Stimulated activated naive CD8-positive, alpha-beta T cell treated with anti-CD3 and anti-CD28 coated beads, Interleukin-15, Interleukin-2, amounts not matched to agents 100 U/mL and 50 U/mL, for 24 hours (primary cell): Measurements from ENCODE around the gene KCNQ4.

Source experiments
- ATAC-seq: fragments of 150-1000 bp; cut with Tn5 transposase; one replicate; pipeline ENCODE4 v1.10.0; 2021
- DNase-seq: peaks from one replicate; pipeline ENCODE4 v3.0.0; 2021

KCNQ4 gene

DNA sequence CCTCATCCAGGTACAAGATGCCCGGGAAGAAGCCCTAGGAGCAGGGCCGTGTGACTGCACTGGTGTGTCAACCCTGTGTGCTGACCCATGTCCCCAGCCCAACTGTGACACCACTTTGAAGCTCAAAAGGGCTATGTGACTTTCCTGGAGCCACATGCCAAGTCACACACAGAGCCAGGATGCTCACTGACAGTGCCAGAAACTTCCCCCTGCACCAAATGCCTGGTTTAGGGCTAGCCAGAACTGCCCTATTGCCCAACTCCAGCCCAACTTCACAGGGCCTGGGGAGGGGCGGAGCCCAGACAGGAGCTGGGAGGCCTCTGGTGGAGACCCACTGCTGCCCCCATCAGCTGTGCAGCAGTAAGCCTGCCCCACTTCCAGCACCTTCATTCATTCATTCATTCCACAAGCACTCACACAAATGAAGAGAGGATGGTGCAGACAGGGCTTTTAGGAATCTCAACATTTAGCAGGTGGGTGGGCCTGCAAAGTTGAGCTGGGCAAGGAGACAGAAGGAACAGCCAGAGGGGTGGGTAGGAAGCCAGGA lies 36.7 kb downstream of the KCNQ4 start:
- DNase-seq (no peak), ATAC-seq (no peak)

DNA sequence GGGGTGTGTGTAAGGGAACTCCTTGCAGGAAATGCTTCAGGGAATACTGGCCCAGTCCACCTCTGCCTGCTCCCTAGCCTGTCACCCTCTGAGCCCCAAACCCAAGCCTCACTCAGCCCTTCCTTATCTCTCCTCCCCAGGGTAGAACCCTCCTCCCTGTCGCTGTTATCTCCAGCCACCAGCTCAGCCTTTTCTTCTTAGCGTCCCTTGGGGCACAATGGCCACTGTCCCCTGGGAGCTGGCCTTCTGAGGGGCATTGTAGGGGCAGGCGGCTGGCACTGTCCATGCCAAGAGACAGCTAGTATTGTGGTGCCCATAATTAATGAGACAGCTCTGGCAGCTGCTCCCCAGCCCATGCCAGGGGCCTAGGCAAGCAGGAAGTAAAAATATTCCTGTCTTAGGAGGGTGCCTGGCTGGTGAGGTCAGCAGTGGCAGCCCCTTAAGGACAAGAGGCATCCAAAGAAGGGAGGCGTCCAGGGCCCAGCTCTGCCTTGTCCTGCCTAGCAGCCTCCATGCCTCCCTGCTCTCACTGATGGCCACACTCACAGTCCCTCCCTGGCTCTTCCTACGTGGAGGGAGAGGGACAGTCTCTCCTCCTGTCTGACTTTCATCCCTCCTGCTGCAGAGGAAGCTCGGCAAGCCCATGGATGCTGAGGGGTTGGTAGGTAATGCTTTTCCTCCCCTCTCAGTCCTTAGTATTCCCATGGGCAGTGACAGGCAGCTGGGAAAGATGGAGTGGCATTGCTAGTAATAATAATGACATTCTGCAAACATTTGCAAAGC lies 37.5 kb downstream of the KCNQ4 start:
- no peak for ATAC-seq

DNA sequence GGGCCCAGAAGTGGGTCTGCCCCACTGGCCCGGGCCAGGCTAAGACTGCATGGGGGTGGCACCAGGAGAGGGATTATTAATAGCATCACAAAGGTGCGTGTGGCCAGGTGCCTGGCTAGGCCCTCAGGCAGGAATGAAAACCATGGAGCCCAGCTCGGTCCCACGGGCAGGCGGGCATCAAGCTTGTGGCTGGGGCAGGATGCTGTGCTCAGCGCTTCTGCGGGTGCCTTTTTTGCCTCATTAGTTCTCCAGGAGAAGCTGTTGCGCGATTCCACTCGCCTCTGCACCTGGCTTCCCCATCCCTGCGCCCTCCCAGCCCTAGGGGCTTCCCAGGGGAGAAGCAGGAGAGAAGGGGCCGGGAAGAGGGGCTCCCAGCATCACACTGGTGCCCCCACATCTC lies 39.3 kb downstream of the KCNQ4 start:
- no peak for DNase-seq
- no peak for ATAC-seq

More for the DNA sequence above, 37.5 kb downstream of the KCNQ4 start:
- DNase-seq = no peak

DNA sequence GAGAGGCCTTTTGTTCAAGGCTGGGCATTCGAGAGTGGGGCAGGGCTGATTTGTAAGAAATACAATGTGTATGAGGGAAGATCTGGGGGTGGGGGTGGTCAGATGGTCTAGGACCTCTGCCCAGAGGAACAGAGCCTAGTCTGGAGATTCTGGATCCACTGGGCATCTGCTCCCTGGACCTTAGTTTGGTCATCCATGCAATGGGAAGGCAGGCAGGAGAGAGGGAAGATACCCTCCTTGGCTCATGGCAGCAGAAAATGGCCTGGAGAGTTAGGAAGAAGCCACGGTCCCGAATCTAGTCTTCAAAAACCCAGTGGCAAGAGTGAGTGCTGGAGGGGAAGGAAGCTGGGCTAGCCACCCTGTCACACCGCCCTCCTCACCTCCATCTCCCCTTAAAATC lies 39.8 kb downstream of the KCNQ4 start:
- DNase-seq = no peak
- no peak for ATAC-seq

DNA sequence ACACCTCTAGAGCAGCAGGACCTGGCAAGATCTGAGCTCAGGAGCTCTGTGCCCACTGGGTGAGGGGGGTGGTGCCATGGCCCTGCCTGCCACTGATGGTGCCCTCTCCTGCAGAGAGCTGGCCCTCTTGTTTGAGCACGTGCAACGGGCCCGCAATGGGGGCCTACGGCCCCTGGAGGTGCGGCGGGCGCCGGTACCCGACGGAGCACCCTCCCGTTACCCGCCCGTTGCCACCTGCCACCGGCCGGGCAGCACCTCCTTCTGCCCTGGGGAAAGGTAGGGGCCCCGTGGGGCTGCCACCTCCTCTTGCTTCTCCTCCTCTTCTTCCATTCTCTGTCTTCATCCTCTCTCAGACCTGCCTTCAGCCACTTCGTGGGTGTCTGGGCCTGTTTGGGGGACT lies 40.4 kb downstream of the KCNQ4 start:
- ATAC-seq = no peak
- no peak for DNase-seq

DNA sequence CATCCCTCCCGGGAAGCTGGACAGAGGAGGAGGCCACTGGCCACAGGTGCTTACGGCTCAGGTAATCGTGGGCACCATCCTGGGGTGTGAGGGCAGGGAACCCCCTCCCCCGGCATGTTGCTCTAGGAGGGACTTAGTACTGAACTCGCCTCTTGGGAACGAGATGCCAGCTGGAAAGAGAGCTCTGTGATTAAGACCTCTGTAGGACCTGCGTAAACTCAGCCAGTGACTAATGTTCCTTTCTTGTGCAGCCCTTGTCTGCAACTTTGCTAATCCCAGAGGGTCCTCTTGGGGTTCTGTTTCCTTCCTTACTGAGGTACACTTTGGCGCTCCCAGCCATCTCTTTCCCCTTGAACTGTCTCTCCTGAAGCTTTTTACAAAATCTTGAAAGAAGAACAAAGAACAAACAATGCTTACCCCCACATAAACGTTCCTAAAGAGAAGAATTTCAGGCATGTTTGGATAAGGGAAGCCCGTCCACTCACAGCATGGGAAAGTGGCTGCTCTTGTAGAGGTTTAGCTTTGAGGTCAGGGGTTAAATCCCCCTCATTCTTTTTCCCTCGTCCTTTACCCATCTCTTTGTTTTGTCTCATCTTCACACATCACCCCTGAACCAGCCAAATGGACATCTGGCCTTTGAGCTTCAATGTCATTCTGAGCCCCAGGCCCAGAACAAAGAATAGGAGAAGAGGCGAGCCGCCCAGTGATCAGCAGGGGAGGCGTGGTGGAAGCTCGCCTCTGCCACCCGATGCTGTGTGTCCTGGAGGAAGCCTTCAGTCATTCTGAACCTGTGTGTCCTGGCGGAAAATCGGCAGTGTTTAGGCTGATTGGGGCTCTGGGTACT lies 41.2 kb downstream of the KCNQ4 start:
- ATAC-seq = no peak
- DNase-seq = no peak

DNA sequence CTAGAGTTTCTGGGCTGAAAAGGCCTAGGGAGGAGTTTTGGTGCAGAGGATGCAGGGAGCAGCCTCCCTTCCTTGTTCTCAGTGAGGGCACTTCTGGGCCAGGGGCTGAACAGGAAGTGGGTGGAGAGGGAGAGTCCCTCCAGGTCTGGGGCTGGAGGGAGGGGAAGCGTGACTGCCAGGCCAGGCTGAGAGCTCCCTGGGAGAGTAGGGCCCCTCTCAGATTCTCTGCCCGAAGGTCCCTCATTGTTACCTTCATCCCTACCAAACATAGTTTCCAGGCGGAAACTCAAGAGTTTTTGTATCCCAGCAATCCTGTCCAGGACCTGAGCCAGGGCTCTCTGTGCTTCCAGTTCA lies 41.8 kb downstream of the KCNQ4 start:
- ATAC-seq (no peak), DNase-seq (peak; percentile 33)

DNA sequence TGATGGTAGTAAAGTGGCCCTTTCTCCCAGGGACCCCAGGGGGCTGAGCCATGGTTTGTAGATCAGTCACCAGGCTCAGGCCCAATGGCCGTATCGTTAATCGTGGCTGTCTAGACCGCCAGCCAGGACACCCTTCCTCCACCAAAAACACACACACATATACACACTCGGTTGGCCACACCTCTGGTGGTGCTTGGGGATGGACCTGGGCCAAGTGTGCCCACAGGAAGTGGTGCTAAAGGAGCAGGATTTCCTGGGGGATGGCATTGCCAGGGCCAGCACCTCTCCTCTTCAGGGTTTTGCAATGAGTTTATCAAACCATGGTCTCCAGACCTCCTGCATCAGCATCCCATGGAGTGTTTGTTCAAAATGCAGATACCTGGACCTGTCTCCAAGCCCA lies 42.4 kb downstream of the KCNQ4 start:
- no peak for ATAC-seq
- no peak for DNase-seq

DNA sequence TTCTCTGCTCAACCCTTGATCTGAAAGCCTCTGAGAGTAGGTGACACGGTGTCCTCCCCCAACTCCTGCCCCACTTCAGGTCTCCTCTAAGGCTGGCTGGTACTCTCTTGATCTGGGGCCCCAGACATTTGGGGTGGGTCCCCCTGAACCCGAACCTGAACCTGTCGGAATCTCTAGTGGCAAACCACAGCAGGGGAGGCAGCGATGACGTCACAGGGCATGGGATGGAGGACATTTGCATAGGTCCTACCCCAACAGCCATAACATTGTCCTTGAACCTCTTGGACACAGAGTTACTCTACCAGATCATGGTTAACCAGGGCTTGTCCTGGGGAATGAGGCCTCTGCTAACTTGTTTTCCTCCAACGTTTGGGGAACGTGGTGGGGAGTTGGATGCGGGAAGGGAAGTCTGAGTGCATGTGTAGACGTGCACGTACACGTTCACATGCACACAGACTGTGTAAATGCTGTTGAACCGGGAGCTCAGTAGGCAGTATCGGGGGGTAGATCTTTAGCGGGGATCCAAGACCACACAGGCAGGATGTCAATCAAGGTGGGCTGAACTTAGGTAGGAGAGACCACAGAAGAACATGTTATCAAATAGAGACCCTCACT lies 46.2 kb downstream of the KCNQ4 start:
- DNase-seq (no peak), ATAC-seq (no peak)

DNA sequence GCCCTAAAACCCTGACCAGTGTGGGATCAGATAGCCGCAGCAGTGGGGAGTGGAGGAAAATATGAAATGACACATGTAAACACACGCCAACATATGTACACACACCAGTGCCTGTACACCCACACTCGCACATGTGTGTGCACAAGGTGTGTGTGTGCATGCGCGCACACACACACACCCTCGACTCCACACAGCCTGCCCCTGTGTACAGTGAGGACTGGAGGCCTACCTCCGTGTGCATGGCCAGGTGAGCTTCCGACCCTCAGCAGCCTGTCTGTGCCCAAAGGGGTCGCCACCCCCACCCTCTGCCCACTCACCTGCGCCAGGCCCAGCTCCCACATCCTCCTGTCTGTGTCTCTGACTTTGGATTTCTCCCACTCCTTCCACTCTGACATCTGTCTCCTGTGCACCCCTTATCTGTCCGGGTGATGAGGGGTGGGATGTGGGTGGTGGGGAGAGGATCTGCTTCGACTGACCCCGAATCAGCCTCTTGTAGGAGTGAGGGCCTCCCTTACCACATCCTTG lies 46.9 kb downstream of the KCNQ4 start:
- ATAC-seq (no peak), DNase-seq (no peak)

DNA sequence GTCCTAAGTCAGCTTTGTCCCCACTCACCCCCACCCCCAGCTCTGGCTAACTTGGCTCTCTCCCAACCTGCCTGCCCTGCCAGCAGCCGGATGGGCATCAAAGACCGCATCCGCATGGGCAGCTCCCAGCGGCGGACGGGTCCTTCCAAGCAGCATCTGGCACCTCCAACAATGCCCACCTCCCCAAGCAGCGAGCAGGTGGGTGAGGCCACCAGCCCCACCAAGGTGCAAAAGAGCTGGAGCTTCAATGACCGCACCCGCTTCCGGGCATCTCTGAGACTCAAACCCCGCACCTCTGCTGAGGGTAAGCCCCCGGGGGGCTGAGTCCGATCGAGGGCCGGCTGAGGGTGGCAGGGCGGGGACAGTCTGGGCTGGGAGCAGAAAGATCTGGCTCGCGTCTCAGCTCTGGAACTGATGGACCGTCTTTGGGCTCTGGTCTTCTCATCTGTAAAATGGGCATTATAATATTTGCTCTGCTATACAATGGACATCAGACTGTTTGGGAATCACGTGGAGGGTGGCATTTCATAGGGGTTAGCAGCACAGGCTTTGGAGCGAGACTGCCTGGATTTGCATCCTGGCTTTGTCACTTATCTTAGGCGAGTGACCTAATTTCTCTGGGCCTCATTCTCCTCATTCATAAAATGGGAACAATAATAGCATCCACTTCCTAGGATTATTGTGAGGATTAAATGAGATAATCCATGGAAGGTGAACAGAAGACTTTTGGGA lies 47.6 kb downstream of the KCNQ4 start:
- no peak for ATAC-seq

DNA sequence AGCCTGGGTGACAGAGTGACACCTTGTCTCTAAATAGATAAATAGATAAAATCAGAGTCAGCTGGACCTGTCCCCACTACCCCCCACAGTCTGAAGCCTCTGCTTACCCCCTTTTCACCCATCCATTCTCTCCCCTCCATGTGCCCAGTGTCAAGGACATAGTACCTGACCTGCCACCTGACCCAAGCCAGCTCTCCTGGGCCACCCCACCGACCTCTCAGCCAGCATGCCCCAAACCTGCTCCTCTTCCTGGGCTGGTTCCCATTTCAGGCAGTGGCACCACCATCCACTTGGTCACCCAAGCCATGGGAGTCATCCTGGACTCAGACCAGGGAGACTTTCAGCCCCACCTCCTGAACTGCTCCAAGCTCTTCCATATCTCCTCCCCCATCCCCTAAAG lies 50.4 kb downstream of the KCNQ4 start:
- ATAC-seq (no peak), DNase-seq (no peak)

More for the DNA sequence above, 47.6 kb downstream of the KCNQ4 start:
- DNase-seq = no peak

DNA sequence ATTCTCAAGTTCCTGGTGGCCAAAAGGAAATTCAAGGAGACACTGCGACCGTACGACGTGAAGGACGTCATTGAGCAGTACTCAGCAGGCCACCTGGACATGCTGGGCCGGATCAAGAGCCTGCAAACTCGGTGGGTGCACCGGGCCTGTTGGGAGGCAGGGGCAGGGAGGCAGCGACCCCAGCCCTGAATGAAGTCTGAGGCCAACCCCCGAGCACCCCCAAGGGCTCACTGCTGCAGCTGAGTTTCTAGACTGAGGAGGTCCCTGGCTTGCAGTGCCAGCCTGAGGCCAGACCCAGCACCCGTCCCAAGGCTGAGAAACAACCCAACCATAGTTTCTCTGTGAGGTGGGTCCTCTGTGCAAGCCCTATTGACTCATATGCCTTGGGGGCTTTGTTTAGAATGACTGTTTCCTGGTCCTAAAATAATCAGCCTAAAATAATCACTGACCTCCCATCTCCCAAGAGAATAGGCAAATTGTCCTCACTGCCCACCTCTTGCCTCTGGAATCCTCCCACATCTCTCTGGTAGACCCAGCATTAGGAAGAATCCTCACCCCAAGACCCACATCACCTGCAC lies 51.5 kb downstream of the KCNQ4 start:
- no peak for DNase-seq
- no peak for ATAC-seq

DNA sequence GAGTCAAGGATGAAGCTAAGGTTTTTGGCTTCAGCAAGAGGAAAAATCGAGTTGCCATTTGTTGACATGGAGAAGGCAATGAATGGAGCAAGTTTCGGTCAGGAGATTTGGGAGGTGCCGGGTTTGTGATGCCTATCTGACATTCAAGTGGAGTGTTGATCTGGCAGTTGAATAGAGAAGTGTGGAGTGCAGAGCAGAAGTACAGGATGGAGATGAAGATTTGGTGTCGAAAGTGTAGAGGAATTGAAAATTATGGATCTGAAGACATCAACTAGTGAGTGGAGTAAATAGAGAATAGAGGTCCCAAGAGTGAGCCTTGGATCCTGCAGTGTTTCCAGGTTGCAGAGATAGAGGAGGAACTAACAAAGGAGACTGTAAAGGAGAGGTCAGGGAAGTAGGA lies 52.7 kb downstream of the KCNQ4 start:
- no peak for ATAC-seq
- DNase-seq = no peak

DNA sequence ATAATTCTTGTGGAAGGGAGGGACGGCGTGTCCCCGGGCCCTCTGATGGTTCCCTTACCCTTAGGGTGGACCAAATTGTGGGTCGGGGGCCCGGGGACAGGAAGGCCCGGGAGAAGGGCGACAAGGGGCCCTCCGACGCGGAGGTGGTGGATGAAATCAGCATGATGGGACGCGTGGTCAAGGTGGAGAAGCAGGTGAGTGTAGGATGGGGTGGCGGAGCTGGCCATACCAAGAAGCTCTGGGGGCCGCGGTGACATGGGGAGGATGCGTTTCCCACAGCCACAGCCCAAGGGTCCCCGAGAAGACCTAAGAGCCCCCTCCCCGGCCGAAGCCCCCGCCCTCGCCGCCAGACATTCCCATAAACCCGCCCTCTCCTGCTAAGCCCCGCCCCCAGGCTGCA lies 54.0 kb downstream of the KCNQ4 start:
- no peak for DNase-seq
- ATAC-seq = no peak

DNA sequence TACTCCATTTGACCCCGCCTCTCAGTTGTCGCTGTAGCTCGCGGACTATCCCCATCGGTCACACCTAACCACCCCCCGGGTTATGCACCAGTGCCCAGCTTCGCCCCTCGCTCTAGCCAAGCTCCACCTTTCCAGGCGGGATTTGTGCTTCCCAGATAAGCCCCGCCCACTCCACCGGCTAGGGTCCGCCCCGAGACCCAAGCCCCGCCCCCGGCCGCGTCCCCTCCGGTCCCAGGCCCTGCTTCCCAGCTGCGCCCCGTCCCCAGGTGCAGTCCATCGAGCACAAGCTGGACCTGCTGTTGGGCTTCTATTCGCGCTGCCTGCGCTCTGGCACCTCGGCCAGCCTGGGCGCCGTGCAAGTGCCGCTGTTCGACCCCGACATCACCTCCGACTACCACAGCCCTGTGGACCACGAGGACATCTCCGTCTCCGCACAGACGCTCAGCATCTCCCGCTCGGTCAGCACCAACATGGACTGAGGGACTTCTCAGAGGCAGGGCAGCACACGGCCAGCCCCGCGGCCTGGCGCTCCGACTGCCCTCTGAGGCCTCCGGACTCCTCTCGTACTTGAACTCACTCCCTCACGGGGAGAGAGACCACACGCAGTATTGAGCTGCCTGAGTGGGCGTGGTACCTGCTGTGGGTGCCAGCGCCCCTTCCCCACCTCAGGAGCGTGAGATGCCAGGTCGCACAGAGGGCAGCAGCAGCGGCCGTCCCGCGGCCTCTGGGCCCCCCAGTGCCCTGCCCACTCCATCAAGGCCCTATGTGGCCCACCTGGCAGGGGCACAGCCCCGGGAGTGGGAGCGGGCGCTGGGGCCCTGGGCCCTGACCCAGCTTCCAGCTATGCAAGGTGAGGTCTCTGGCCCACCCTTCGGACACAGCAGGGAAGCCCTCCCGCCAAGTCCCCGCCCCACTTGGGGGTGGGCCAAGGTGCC lies 54.7 kb downstream of the KCNQ4 start:
- DNase-seq (no peak), ATAC-seq (no peak)

DNA sequence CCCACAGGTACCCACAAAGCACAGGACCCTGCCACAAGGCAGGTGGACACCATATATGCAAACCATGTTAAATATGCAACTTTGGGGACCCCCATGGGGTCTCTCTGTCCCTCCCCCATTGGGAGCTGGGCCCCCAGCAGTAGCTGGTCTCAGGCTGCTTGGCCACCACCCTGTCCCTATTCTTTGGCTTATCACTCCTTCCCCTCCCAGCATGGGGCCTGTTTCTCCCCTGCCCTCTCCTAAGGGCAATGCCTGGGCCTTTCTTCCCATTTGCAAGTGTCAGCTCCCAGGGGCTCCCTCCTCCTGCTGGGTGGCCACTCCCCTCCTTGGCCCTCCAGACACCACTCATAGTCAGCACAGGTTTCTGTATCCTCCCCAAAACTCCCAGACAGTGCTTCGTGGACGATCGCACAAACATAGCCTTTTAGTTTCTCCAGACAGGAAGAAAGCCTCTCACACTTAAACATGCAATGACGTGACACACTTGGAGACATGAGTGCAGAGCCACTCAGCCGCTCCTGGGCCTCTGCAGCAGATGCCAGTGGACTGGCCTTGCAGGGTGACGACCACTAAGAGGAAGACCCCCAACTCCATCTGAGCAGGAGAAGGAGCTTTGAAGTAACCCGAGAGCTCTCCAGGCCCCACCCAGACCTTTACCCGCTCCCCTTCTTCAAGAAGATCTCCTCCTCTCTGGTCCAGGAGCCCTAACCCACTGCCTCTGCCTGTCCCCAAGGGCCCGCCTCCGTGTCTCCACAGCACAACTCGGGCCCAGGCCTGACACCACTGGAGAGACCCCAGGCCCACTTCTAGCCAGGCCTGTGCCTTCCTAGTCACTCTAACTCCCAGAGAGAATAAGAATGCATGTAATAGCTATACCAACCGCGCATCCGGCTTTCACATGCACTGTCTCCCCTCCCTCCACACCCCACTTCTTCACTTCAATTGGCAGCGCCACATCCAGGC lies 55.7 kb downstream of the KCNQ4 start:
- ATAC-seq (no peak), DNase-seq (no peak)

DNA sequence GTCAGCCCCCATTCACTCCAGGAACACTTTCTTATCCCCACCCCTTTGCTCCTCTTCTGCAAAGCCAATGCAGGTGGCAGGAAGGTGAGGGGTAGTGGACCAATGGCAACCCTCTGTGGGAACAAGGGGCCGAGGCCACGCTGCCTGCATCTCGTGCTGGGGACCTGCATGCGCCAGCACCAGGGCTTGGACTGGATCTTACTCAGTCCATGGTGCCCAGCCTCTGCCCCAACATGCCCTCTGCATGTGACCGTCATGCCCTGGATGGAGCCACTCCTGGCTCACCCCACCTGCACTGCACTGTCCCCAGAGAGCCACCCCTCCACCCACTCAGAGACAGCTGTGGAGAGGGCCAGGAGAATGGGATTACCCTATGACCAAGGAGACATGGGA lies 56.4 kb downstream of the KCNQ4 start:
- no peak for DNase-seq
- no peak for ATAC-seq
